Measurements from ENCODE around the gene TRAK1.

TRAK1 gene

DNA sequence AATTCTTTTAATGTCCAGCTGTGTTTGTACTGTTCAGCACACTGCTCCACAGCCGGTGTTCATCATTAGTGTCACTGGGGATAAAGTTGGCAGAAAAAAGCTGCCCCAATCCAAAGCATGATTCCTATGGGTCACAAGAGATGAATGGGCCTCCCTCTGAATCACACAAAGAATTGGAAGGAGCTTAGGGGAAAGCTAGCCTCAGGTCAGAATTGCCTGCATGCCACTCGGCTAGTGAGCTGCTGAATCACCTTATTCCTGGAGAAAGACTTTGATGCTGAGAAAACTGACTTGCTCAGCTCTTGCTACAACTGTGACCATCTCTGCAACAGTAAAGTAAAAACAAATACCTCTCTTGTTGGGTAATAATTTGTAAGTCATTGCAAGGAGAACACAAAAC, 171.4 kb downstream of the TRAK1 start:
- H3K27ac ChIP-seq = no peak overlapping the region
- TF ChIP-seq CTCF (IDR thresholded peaks at IDR 0.05) = no peak
- no peak for DNase-seq (ENCODE audit: low spot score)
- no peak overlapping the region for H3K4me3 ChIP-seq

DNA sequence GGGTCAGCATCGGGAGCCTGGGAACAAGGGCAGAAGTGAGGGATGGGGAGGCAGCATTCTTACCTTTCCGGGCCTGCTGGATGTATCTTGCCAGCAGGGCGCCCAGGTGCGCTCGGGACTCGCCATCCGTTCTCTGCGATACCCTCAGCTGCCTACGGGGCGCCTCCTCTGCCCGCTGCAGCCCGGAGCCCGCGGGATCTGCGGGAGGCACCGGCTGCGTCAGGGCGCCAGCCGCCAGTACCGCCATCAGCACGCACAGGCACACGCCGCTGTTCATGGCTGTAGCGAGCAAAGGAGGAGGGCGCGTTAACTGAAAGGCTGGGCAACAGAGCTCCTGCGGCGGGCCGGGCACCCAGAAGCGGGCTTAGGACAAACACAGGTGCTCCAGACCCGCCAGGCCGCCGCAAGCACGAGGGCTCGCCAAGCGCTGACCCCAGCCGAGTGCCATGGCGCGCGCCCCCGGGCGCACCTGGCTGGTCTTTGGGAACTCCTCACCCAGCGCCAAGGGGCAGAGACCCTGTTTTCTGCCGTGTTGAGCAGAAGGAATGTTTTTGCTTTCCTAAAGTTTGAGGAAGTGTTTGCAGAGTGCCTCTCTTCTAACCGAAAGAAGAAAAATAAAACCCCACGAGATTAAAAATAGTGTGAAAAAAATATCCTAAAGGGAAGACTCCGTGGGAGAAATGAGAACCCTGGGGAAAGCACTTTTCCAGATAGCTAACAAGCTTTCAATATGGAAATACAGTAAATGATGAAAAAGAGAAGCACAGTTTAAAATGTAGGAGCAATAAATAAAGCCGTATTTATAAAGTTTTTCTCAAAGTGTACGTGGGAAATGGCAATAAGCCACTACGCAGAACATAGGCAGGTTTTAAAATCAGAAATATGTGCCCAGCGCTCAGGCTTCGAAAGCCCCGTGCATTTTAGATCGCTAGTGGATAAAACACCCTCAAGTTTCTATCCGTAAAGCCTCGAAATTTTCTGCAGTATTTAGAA, 172.5 kb downstream of the TRAK1 start:
- peak overlapping the region; percentile 53 for H3K4me3 ChIP-seq
- DNase-seq (ENCODE audit: low spot score) = peak; percentile 54
- TF ChIP-seq CTCF (IDR thresholded peaks at IDR 0.05) = no peak
- no peak overlapping the region for H3K27ac ChIP-seq

DNA sequence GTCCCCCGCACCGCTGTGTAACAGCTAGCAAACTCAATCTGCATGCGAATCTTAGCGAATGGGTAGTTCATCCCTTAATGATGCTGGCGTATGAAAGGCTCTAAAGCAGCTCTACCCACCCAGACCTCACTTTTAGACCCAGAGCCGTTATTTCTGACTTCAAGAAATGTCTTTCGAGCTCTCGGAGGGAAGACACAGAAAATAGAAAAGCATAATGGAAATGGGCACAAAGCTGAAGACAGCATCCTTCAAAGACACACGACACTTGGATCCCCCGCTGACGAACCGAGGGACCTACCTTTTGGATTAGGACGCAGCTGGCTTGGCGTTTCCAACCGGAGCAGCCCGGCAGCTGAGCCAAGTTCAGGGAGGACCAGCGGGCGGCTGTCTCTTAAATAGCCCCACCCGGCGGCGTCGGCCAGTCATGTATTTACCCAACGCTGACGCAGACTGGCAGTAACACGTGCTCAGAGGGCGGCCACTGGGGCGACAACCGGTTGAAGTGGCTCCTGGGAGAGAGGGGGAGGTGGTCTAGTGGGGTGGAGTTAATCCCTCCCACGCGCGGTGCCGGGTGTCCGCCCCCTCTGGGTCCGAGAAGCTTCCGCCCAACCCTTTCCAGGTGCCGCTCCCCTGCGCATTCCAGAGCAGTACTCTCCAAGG, 173.4 kb downstream of the TRAK1 start:
- Histone ChIP-seq H3K4me3 (peak overlapping the region; percentile 46), H3K27ac (no peak overlapping the region)
- no peak for TF ChIP-seq CTCF (IDR thresholded peaks at IDR 0.05)
- DNase-seq (ENCODE audit: low spot score) = peak; percentile 63

DNA sequence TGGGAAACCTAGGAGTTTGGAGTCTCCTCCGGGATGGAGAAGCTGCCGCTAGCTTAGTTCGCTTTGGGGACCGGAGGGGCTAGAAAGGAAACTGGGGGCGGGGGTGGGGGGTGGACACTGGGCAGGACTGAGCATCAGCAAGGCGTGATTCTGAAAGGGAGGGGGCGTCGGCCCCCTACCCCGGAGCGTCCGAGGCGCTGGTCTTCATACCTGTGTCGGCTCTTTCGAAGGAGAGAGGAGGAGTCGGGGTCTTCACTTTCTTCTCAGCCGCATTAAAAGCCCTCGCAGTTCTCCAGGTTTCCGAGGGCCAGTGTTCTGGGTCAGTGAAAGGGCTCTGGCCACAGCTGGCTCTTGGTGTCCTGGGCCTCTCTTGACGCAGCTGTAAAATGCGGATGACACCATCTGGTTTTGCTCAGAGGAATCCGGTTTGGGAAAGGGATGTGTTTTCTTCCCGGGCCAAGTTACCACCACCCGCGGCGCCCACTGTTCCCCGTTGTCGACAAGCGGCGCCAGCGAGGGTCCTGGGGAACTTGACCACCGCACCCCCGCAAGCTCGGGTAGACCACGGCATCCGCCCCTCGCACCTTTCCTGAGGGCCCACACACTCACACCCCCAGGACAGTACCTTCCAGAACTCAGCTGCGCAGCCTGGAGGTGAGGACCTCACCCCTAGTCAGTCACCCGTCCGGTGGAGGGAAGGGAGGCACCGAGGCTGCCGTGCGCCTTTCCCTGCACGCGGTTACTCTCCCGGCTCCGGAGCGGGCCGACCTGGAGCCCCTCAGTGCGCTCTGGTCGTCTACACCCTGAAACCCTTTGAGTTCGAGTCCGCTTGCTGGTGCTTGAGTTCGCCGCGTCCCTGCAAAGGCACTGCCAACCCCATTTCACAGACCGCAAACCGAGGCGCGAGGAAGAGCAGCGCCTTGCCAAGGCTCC, 174.2 kb downstream of the TRAK1 start:
- Histone ChIP-seq H3K27ac (no peak overlapping the region), H3K4me3 (peak overlapping the region; percentile 46)
- DNase-seq (ENCODE audit: low spot score) = peak; percentile 68
- no peak for TF ChIP-seq CTCF (IDR thresholded peaks at IDR 0.05)

DNA sequence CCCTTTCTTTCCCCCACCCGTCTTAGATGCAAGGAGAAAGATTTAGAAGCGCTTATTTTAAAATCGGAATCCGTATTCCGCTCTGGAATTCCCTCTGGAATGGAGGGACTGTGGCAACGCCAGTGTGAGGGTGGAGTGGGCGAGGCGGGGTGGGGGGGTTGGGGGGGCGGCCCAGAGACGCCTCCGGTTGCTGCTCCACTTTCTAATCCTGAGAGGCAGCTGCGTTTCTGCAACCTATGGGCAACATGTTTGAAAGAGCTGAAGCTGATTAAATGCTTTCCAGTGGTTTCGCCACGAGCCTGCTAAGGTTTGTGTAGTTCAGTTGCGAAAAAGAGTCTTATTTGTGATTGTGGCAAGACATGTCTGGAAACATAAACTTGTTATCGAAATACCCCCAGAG, 174.9 kb downstream of the TRAK1 start, which contains the start of gene CCK:
TSS of gene CCK (minus strand) at position 101 of the 400 bp plus-strand sequence. CDS start 2,555 bp downstream, outside the sequence.
- H3K4me3 ChIP-seq = no peak within 1 kb of the TSS
- TF ChIP-seq CTCF (IDR thresholded peaks at IDR 0.05) = no peak
- no peak for DNase-seq (ENCODE audit: low spot score)
- H3K27ac ChIP-seq = no peak within 1 kb of the TSS

GRCh38 chr3:42267878-42268277, 176.7 kb downstream of the TRAK1 start:
- H3K27ac ChIP-seq = no peak overlapping the region
- H3K4me3 ChIP-seq = no peak overlapping the region
- peak; percentile 41 for DNase-seq (ENCODE audit: low spot score)
- TF ChIP-seq CTCF (IDR thresholded peaks at IDR 0.05) = no peak

Measured in coronary artery (tissue), 2 donors.